Left forelimb (tissue), 1 donor: Measurements from ENCODE around the gene FAM156B.
"Not testable (repeated sequence)": the region's sequence is repeated elsewhere in the genome, so short reads cannot be mapped to it uniquely, and the experiment has no call there.

Experiments used
- DNase-seq: peaks from one replicate; pipeline ENCODE4 v3.0.0-alpha.2; 2018; ENCODE audit warnings: low spot score

Gene FAM156B, protein sequence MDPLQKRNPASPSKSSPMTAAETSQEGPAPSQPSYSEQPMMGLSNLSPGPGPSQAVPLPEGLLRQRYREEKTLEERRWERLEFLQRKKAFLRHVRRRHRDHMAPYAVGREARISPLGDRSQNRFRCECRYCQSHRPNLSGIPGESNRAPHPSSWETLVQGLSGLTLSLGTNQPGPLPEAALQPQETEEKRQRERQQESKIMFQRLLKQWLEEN

DNA sequence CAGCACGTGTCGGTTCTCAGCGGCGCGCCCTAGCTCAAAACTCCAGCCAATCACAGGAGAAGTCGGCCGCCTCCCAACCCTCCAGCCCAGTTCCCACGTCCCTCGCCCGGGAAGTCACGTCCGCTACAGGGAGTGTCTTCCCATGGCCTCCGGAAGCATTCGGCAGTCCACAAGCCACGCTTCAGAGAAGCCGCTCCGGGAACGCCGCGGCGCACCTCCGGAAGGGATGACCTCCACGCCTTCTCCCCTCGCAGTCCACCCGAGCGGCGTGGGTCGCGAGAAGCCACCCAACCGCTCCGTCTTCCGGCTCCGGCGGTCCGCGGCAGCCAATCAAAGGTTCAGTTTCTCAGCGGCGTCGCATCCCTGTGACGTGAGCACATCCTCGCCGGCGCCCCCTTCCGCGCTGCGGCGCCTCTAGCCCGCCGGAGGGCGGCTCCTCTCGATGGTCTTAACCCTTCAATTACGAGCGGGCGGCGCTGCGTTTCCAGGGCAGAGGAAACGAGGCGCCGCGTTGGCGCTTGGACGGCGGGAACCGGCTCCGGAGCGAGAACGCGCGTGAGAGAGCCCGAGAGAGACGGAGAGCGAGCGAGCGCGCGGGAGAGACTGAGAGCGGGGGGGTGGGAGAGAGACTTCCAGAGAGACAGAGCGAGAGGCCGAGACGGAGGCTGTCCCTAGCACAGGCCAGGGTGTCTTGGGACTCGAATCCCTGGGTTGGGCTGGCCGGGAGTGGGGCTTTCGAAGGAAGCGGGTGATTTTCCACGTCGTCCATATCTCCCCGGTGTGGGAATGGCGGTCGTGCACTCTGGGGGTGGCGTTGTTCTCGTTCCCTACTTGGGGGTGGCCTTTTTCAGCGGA is at the start of gene FAM156B:
TSS of gene FAM156B (plus strand) at position 476 of the 855 bp plus-strand sequence. CDS start 9,896 bp downstream, outside the sequence.
- DNase-seq, result not testable (repeated sequence)

DNA sequence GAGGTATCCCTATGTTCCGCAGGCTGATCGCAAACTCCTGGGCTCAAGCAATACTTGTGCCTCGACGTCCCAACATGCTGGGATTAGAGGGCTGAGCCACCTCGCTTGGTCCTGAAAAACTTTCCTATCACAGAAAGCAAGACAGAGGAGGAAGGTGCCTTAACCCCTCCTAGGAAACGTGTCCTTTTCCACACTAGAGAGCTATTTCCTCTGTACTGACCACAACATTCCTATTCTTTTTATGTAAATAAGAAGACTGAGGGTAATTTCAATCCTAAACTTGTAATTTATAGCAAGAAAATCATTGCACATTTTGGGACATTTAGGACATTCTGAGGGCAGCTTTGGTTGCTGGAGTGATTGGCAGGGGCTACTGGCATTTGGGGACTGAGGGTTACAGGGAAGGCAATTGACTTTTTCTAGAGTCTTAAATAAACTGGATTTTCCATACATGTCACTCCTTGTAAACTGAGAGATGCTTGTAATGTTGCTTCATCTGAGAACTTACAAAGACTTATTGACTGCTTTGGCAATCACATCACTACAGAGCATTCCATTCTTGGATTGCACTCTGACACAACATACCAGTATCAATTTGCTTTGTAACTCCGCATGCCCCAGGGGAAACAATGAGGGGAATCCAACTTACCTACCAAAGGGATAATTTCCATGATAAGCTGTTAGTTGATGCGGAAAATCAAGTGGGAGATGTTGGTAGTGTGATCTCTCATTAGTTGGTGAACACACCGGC is 44.8 kb upstream of the FAM156B start:
- DNase-seq, result no peak

DNA sequence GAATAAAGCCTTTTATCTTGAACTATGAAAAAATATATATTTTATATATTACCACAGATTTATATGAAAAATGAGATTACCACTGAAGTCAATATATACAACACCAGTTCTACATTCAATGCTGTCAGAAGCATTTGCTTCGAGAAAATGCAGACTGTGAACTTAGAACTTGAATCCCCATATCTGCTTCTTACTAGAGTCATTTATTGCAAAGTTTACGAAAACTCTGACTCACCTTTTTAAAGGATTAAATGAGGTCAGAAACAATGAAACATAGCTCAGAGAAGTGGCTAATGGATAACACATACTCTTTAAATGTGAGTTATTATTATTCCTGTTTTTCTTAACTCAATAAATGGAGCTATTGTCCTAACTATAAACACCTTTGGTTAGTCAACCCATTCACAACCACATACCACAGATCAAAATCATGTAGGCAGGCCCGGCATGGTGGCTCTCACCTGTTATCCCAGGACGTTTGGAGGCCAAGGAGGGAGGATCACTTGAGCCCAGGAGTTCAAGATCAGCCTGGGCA is 40.1 kb upstream of the FAM156B start:
- not testable (repeated sequence) for DNase-seq

DNA sequence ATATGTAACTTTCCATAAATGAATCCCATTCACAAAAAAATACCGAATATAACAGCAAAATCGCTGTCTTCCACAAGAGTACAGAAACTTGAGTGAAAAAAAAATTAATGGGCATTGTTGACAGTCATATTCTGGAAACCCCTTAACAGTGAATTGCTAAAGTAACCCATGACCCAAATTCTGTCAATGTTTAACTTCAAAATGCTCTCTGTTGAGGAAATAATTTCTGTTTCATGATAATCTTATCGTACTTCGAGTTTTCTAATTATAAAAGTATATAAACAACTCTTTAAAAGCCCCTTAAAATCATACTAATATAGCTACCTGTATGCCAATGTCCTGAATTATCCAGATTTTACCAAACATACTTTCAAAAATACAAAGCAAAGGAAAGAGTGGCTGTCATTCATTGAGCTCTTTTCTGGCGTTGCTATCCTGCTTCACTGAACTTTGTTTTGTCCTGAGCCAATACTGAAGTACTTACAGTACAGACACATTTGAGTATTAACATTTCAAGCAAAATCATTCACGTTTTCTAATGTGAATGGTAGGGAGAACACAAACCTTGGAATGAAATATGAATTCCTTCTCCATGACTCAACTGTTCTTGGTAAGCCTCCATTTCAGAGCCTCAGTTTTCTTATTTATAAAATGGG is 31.7 kb upstream of the FAM156B start:
- DNase-seq, result no peak

DNA sequence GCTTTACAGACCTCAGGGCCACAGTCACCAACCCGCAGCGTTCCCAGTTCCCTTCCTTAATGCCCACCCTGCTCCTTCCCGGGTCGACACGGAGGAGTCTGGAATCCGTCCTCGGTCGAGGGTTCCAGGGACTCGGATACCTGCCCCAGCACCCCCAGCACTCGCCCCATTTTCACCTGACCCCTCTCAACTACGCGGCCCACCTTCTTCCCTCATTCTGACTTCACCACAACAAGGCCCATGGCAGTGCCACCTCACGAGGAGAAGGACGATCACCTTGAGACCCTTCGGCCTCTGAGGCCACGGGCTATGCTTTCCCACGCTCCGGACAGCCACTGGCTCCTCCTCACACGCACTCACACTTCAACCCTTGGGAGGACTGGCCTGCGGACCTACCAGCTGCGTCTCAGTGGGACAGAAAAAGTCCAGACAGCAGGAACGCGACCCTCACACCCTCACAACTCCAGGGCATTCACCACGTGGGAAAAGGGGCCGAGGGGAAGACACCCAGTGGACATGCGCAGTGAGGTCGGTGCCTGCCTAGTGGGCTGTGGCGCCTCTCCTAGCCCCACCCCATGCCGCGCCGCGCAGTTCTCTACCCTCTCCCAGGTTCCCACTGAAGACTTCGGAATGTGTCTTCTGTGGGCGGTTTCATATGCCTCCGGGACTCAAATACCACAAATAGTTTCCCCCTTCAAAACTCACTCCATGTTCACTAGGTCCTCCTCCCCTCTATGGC is 29.4 kb upstream of the FAM156B start, which contains the start of gene XAGE3:
TSS of gene XAGE3 (minus strand) at position 474 of the 739 bp plus-strand sequence. CDS start 950 bp downstream, outside the sequence.
- no peak for DNase-seq

DNA sequence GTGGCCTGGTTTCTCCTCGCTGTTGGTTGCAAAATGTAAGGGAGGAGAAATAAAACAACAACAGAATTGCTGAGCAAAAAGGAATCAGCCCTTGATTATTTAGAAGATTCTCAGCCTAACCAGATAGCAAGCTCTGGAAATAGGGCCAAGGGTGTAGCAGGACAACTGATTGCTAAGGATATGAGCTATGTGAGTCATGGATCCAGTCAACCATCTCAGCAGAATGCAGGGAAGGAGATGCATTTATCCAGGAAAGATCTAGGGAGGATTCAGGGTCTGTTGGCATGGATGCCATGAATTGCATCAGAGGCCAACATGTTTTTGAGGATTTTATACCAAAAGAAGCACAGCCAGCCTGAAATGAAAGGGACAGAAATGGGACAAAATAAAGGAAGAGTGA is 27.1 kb upstream of the FAM156B start:
- DNase-seq, result no peak

DNA sequence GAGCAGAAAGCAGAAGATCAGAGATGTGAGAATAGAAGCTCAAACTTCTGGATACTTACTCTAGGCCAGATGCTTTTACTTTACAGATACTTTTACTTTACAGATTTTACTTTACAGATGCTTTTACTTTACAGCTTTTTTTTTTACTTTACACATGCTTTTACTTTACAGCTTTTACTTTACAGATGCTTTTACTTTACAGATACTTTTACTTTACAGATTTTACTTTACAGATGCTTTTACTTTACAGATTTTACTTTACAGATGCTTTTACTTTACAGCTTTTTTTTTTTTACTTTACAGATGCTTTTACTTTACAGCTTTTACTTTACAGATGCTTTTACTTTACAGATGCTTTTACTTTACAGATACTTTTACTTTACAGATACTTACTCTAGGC is 23.3 kb upstream of the FAM156B start:
- DNase-seq, result not testable (repeated sequence)

DNA sequence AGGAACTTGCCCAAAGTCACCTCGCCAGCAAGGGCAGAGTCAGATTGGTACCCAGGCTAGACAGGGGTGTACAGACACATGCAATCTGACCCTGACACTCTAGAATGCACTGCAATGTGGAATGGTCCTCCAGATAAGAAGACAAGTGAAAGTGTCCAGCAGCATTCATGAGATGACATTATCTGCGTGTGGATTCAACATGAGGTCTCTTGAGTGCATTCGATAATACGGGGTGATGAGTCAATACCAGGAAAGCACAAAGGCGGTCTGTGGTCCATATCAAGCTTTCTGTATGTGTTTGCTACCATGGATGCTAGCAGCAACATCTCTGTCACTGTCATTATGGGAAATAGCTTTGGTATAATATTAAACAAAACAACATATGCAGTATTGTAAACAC is 22.5 kb upstream of the FAM156B start:
- DNase-seq, result no peak

DNA sequence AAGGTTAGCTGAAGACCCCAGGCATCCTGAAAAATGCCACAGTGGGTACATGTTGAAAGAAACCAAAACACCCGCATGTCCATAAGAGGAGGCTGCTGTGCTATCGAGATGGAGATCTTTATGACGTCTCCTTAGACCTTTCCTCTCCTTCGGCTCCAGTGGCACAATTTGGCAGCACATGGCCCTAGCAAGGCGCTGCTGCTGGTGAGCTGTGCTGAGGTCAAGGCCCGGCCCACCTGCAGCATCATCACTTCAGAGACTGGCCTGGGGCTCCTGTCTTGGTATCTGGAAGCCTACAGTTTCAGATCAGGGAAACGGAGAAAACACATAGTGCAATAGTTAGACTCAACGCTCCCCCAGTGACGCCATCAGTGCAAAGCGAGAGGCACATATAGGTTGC is 21.7 kb upstream of the FAM156B start:
- not testable (repeated sequence) for DNase-seq

DNA sequence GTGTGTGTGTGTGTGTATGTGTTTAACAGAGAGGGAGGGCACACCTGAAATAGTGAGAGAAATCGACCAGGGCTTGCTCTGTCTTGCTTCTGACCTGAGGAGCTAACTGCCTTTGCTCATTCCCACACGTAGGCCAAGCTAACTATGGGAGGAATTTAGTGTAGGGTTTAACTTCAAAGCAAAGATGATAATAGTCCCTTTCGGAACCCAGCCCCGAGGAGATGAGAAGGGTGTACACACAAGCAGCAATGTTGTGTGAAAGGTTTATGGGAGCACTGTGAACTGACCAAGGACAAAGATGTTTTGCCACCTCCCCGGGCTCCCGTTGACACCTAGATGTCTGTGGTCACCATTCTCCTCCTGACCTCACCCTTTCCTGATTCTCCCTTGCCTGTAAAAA is 20.7 kb upstream of the FAM156B start:
- not testable (repeated sequence) for DNase-seq

DNA sequence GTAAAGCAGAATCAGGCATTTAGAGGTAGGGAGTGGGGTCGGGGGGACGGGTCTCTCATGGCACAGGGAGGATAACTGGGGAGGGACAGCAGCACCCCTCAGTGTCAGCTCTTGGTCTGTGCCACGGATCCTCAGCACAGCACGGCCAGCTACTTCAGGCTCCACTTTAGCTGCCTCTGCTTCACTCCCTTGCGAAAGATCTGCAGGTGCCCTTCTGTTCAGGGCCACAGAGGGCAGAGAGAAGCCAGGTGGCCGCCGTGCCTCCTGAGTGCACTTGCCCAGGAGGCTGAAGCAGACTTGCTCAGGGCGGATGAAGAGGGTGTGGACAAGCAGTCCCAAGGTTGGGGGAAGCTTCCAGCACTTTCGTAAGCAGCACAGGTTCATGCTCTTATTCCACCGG is 9.7 kb upstream of the FAM156B start:
- DNase-seq, result not testable (repeated sequence)

DNA sequence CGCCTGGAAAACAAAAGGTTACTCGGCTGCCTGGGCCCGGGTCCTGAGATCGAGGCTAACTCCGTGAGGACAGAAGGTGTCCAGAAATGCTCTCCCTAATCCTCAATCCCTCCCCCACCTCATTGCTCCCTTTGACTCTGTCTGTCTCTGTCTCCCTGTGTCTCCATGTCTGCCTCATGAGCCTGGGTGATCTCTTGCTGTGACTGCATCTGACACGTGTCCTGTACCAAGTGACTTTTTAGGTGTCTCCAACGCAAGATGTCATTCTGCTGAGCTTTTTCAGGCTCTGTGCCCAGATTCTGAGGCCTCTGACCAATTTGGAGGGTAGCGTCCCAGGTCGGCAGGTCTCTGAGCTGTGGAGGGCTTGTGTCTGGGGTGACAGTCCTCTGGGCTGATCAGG is 9.0 kb upstream of the FAM156B start:
- not testable (repeated sequence) for DNase-seq

DNA sequence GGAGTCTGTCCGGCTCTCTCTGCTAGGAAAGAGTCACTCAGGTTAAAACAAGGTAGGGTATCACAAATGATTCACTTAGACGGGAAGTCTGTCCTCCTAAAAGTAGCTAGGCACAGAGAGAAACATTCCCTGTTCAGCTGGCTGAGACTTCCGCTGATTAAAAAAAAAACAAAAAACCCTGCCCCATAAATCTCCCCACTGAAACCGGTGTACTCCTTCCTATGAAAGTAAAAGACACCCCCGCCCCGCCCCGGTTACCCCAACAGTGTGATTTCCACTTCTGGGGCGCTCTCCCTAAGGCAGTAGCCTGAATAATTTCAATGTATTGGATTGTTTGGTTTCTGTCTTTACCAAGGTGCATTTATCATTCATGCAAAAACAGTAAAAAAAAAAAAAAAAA is 692 bp upstream of the FAM156B start:
- not testable (repeated sequence) for DNase-seq

DNA sequence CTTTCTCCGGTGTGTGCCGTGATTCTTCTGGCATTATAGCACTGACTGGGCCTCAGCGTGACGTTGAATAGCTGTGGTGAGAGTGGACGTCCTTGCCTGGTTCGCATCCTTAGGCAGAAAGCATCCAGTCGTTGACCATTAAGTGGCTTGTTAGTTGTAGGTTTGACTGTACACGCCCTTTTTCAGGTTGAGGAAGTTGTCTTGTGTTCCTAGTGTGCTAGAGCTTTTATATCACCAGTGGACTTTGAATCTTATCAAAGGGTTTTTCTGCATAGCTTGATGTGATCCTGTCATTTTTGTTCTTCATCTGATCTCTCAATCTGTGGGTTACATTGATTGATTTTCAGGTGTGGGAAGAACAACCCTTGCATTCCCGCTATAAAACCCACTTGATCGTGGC is 8.4 kb downstream of the FAM156B start:
- DNase-seq, result not testable (repeated sequence)

DNA sequence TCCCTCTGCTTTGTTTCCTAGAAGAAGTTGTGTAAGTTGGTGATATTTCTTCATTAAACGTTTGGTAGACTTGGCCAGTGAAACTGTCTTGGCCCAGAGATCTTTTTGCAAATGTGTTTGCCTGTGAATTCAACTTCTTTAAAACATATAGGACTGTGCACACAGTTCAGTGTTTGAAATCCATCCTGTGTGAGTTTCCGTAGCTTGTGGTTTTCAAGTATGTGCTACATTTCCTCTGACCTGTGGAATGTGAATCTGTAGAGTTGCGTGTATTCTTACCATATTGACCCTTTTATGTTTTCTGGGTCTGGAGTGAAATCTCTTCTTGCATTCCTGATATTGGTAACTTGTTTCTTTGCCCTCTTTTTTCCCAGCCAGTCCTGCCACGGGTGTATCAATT is 8.9 kb downstream of the FAM156B start:
- not testable (repeated sequence) for DNase-seq

DNA sequence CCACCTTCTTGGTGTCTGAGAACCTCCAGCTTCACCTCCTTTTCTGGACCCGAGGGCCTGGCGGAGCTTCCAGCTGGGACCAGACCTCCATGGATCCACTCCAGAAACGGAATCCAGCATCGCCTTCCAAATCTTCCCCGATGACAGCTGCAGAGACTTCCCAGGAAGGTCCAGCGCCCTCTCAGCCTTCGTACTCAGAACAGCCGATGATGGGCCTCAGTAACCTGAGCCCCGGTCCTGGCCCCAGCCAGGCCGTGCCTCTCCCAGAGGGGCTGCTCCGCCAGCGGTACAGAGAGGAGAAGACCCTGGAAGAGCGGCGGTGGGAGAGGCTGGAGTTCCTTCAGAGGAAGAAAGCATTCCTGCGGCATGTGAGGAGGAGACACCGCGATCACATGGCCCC is 10.0 kb downstream of the FAM156B start:
- not testable (repeated sequence) for DNase-seq

DNA sequence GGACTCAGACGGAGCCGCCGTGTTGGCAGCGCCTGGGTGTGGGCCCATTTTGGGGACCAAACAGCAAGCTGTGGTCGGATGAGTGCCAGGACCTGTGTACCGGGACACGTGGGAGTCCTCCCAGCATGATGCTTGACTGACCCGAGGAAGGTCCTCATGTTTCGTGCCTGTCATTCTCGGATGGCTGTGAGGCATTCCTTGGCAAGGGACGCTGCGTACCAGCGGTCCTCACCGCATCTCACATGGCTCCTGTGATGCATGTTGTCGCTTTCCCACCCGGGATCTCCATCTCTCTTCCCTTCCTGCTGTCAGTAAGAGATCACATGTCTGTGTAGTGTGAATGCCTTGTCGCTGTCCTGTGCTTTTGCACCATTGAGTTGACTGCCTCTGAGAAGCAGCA is 10.8 kb downstream of the FAM156B start:
- not testable (repeated sequence) for DNase-seq

DNA sequence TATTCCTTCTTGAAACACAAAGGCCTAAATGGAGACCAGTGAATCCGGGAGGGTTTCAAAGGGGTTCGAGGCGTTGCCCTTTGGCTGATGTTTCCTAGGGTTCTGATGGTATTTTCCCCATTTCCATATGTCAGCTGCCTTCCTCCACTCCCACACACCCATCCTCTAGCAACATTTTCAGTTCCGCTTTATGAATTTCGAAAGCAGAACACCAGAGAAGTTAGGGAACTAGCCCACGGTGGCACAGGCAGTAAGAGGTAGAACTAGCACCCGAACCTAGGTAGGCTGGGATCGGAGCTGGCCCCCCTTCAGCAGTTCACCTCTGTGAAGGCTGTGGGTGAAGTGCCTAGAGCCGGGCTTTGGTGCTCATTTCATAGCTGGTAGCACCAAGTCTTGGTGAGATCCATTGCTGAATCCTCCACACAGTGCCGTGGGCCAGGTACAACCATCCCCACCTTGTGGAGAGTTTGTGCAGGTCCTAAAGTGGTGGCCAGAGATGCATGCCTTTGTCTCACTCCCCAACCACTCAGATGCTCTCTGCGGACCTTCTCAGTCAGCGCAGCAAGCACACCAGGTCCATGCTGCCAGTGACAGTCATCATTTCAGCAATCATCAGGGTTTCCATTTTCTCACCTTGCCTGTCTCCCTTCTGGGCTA is 12.3 kb downstream of the FAM156B start:
- not testable (repeated sequence) for DNase-seq

DNA sequence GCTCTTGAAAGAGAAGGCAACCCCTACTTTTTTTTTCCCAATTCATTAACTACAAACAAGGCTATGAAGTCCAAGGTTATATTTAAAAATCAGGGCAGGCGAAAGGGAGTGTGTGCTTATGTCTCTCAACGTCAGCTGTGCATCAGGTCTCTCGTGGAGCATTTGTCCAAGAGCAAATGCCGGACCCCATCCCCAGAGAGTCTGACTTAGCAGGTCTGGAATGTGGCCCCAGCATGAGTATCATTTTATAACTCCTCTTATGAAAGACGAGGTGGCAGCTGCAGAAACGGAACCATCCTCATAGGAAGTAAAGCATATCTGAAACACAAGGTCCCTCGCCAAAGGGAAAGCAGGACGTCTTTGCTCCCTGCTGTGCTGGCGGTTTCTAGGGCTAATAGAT is 16.6 kb downstream of the FAM156B start:
- not testable (repeated sequence) for DNase-seq

DNA sequence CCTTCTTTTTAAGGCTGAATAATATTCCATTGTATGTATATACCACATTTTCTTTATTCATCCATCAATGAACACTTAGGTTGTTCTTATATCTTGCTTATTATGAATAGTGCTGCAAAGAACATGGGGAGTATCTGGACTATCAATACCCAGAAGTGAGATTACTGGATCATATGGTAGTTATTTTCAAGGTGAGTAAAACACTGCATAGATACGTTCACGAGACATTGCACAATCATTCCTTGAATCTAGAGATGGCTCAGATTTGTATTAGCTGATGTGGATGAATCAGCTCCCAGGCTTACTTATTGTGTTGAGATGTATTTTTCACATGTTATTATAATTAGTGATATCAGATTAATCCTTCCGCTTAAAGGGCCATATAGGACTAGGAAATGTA is 17.6 kb downstream of the FAM156B start:
- not testable (repeated sequence) for DNase-seq
